Measurements from ENCODE around the gene BIN1. TPM values are rescaled to one million over a fixed set of nuclear protein-coding genes. Genes with fewer than 3 reads are reported as not detected.

BIN1 gene
- polyA plus RNA-seq, 4 donors, result 6.7 to 54.3 (median 28.7) TPM

- 75 to 94% (median 86%) methylated on average over 10 to 11 of the region's 11 CpGs for WGBS, 3 donors
These were observed 30.0 kb downstream of the BIN1 start for GRCh38 chr2:127076924-127077323.

GRCh38 chr2:127076290-127076689 lies 30.7 kb downstream of the BIN1 start:
- no peak for FAIRE-seq
- WGBS, 3 donors, result 92 to 95% (median 94%) methylated on average over 5 of the region's 5 CpGs
- no peak overlapping the region for H3K27ac ChIP-seq (ENCODE audit: low read depth in 1 of 3, low read length in 2 of 3)

More at GRCh38 chr2:127076924-127077323, 30.0 kb downstream of the BIN1 start:
- FAIRE-seq, result no peak
- H3K27ac ChIP-seq (ENCODE audit: low read depth in 1 of 3, low read length in 2 of 3), result no peak overlapping the region
- H3K4me3 ChIP-seq (ENCODE audit: low read depth in 1 of 3, low read length in 3 of 3), result no peak overlapping the region
- H3K4me1 ChIP-seq (ENCODE audit: control insufficient read depth in 3 of 3, insufficient read depth in 2 of 3, low read depth in 1 of 3, low read length in 2 of 3), result peaks cover 0 to 28% (median 13%) of the 10 kb centered on the region in 3 donors
- no peaks in the 10 kb centered on the region for H3K9me3 ChIP-seq (ENCODE audit: control insufficient read depth in 2 of 2, insufficient read depth in 1 of 2, low read depth in 1 of 2, low read length in 1 of 2)
- no peak for DNase-seq
- H3K27me3 ChIP-seq (ENCODE audit: control insufficient read depth in 3 of 3, insufficient read depth in 3 of 3, low read length in 3 of 3), result no peaks in the 10 kb centered on the region
- peaks cover 0 to 55% (median 0%) of the 10 kb centered on the region in 3 donors for H3K36me3 ChIP-seq (ENCODE audit: control insufficient read depth in 3 of 3, insufficient read depth in 2 of 3, low read depth in 1 of 3, low read length in 3 of 3)

GRCh38 chr2:127075821-127076220 lies 31.1 kb downstream of the BIN1 start:
- DNase-seq (no peak), FAIRE-seq (no peak)
- no peaks in the 10 kb centered on the region for H3K9me3 ChIP-seq (ENCODE audit: control insufficient read depth in 2 of 2, insufficient read depth in 1 of 2, low read depth in 1 of 2, low read length in 1 of 2)
- no peak overlapping the region for H3K4me3 ChIP-seq (ENCODE audit: low read depth in 1 of 3, low read length in 3 of 3)
- H3K27me3 ChIP-seq (ENCODE audit: control insufficient read depth in 3 of 3, insufficient read depth in 3 of 3, low read length in 3 of 3), result no peaks in the 10 kb centered on the region
- no peak overlapping the region for H3K27ac ChIP-seq (ENCODE audit: low read depth in 1 of 3, low read length in 2 of 3)
- peaks cover 0 to 62% (median 0%) of the 10 kb centered on the region in 3 donors for H3K36me3 ChIP-seq (ENCODE audit: control insufficient read depth in 3 of 3, insufficient read depth in 2 of 3, low read depth in 1 of 3, low read length in 3 of 3)
- H3K4me1 ChIP-seq (ENCODE audit: control insufficient read depth in 3 of 3, insufficient read depth in 2 of 3, low read depth in 1 of 3, low read length in 2 of 3), result peaks cover 0 to 17% (median 7%) of the 10 kb centered on the region in 3 donors
- WGBS, 3 donors, result 78 to 98% (median 96%) methylated on average over 6 of the region's 6 CpGs

More at GRCh38 chr2:127076290-127076689, 30.7 kb downstream of the BIN1 start:
- H3K4me3 ChIP-seq (ENCODE audit: low read depth in 1 of 3, low read length in 3 of 3), result no peak overlapping the region
- peaks cover 0 to 61% (median 0%) of the 10 kb centered on the region in 3 donors for H3K36me3 ChIP-seq (ENCODE audit: control insufficient read depth in 3 of 3, insufficient read depth in 2 of 3, low read depth in 1 of 3, low read length in 3 of 3)
- H3K27me3 ChIP-seq (ENCODE audit: control insufficient read depth in 3 of 3, insufficient read depth in 3 of 3, low read length in 3 of 3), result no peaks in the 10 kb centered on the region
- H3K4me1 ChIP-seq (ENCODE audit: control insufficient read depth in 3 of 3, insufficient read depth in 2 of 3, low read depth in 1 of 3, low read length in 2 of 3), result peaks cover 0 to 22% (median 11%) of the 10 kb centered on the region in 3 donors
- no peak for DNase-seq
- H3K9me3 ChIP-seq (ENCODE audit: control insufficient read depth in 2 of 2, insufficient read depth in 1 of 2, low read depth in 1 of 2, low read length in 1 of 2), result no peaks in the 10 kb centered on the region

- no peak for FAIRE-seq
- peaks cover 0 to 66% (median 0%) of the 10 kb centered on the region in 3 donors for H3K36me3 ChIP-seq (ENCODE audit: control insufficient read depth in 3 of 3, insufficient read depth in 2 of 3, low read depth in 1 of 3, low read length in 3 of 3)
- no peaks in the 10 kb centered on the region for H3K9me3 ChIP-seq (ENCODE audit: control insufficient read depth in 2 of 2, insufficient read depth in 1 of 2, low read depth in 1 of 2, low read length in 1 of 2)
- 70 to 86% (median 70%) methylated on average over 3 of the region's 3 CpGs for WGBS, 3 donors
- peaks cover 0 to 10% (median under 1%) of the 10 kb centered on the region in 3 donors for H3K4me1 ChIP-seq (ENCODE audit: control insufficient read depth in 3 of 3, insufficient read depth in 2 of 3, low read depth in 1 of 3, low read length in 2 of 3)
- H3K27ac ChIP-seq (ENCODE audit: low read depth in 1 of 3, low read length in 2 of 3), result no peak overlapping the region
- no peak for DNase-seq
- no peak overlapping the region for H3K4me3 ChIP-seq (ENCODE audit: low read depth in 1 of 3, low read length in 3 of 3)
- no peaks in the 10 kb centered on the region for H3K27me3 ChIP-seq (ENCODE audit: control insufficient read depth in 3 of 3, insufficient read depth in 3 of 3, low read length in 3 of 3)
These were observed 32.0 kb downstream of the BIN1 start for GRCh38 chr2:127074936-127075335.

- Histone ChIP-seq H3K9me3 (ENCODE audit: control insufficient read depth in 2 of 2, insufficient read depth in 1 of 2, low read depth in 1 of 2, low read length in 1 of 2) (no peaks in the 10 kb centered on the region), H3K27ac (ENCODE audit: low read depth in 1 of 3, low read length in 2 of 3) (no peak overlapping the region), H3K36me3 (ENCODE audit: control insufficient read depth in 3 of 3, insufficient read depth in 2 of 3, low read depth in 1 of 3, low read length in 3 of 3) (peaks cover 0 to 70% (median 0%) of the 10 kb centered on the region in 3 donors), H3K27me3 (ENCODE audit: control insufficient read depth in 3 of 3, insufficient read depth in 3 of 3, low read length in 3 of 3) (no peaks in the 10 kb centered on the region), H3K4me1 (ENCODE audit: control insufficient read depth in 3 of 3, insufficient read depth in 2 of 3, low read depth in 1 of 3, low read length in 2 of 3) (peaks cover 0 to 10% (median 0%) of the 10 kb centered on the region in 3 donors), H3K4me3 (ENCODE audit: low read depth in 1 of 3, low read length in 3 of 3) (no peak overlapping the region)
- WGBS, 3 donors, result 49 to 66% (median 56%) methylated on average over 3 of the region's 3 CpGs
- no peak for FAIRE-seq
- no peak for DNase-seq
These were observed 32.6 kb downstream of the BIN1 start for GRCh38 chr2:127074358-127074757.

GRCh38 chr2:127072970-127073369 lies 34.0 kb downstream of the BIN1 start:
- Histone ChIP-seq H3K36me3 (ENCODE audit: control insufficient read depth in 3 of 3, insufficient read depth in 2 of 3, low read depth in 1 of 3, low read length in 3 of 3) (peaks cover 0 to 83% (median 0%) of the 10 kb centered on the region in 3 donors), H3K4me1 (ENCODE audit: control insufficient read depth in 3 of 3, insufficient read depth in 2 of 3, low read depth in 1 of 3, low read length in 2 of 3) (peaks cover 0 to 13% (median 0%) of the 10 kb centered on the region in 3 donors), H3K4me3 (ENCODE audit: low read depth in 1 of 3, low read length in 3 of 3) (no peak overlapping the region), H3K27ac (ENCODE audit: low read depth in 1 of 3, low read length in 2 of 3) (no peak overlapping the region), H3K27me3 (ENCODE audit: control insufficient read depth in 3 of 3, insufficient read depth in 3 of 3, low read length in 3 of 3) (no peaks in the 10 kb centered on the region), H3K9me3 (ENCODE audit: control insufficient read depth in 2 of 2, insufficient read depth in 1 of 2, low read depth in 1 of 2, low read length in 1 of 2) (no peaks in the 10 kb centered on the region)
- 72 to 85% (median 76%) methylated on average over 15 of the region's 15 CpGs for WGBS, 3 donors
- FAIRE-seq, result no peak
- DNase-seq, result no peak

GRCh38 chr2:127072396-127072795 lies 34.6 kb downstream of the BIN1 start:
- Histone ChIP-seq H3K4me3 (ENCODE audit: low read depth in 1 of 3, low read length in 3 of 3) (no peak overlapping the region), H3K9me3 (ENCODE audit: control insufficient read depth in 2 of 2, insufficient read depth in 1 of 2, low read depth in 1 of 2, low read length in 1 of 2) (no peaks in the 10 kb centered on the region), H3K27me3 (ENCODE audit: control insufficient read depth in 3 of 3, insufficient read depth in 3 of 3, low read length in 3 of 3) (no peaks in the 10 kb centered on the region), H3K36me3 (ENCODE audit: control insufficient read depth in 3 of 3, insufficient read depth in 2 of 3, low read depth in 1 of 3, low read length in 3 of 3) (peaks cover 0 to 88% (median 0%) of the 10 kb centered on the region in 3 donors), H3K27ac (ENCODE audit: low read depth in 1 of 3, low read length in 2 of 3) (no peak overlapping the region), H3K4me1 (ENCODE audit: control insufficient read depth in 3 of 3, insufficient read depth in 2 of 3, low read depth in 1 of 3, low read length in 2 of 3) (peaks cover 0 to 16% (median 2%) of the 10 kb centered on the region in 3 donors)
- WGBS, 3 donors, result 79 to 83% (median 82%) methylated on average over 9 of the region's 9 CpGs
- FAIRE-seq (no peak), DNase-seq (no peak)

- H3K27me3 ChIP-seq (ENCODE audit: control insufficient read depth in 3 of 3, insufficient read depth in 3 of 3, low read length in 3 of 3), result no peaks in the 10 kb centered on the region
- FAIRE-seq (no peak), DNase-seq (no peak)
- no peak overlapping the region for H3K4me3 ChIP-seq (ENCODE audit: low read depth in 1 of 3, low read length in 3 of 3)
- 75 to 89% (median 82%) methylated on average over 9 of the region's 9 CpGs for WGBS, 3 donors
- H3K4me1 ChIP-seq (ENCODE audit: control insufficient read depth in 3 of 3, insufficient read depth in 2 of 3, low read depth in 1 of 3, low read length in 2 of 3), result peaks cover 0 to 16% (median 2%) of the 10 kb centered on the region in 3 donors
- H3K27ac ChIP-seq (ENCODE audit: low read depth in 1 of 3, low read length in 2 of 3), result no peak overlapping the region
- peaks cover 0 to 88% (median 0%) of the 10 kb centered on the region in 3 donors for H3K36me3 ChIP-seq (ENCODE audit: control insufficient read depth in 3 of 3, insufficient read depth in 2 of 3, low read depth in 1 of 3, low read length in 3 of 3)
- no peaks in the 10 kb centered on the region for H3K9me3 ChIP-seq (ENCODE audit: control insufficient read depth in 2 of 2, insufficient read depth in 1 of 2, low read depth in 1 of 2, low read length in 1 of 2)
These were observed 35.0 kb downstream of the BIN1 start for GRCh38 chr2:127071901-127072328.

GRCh38 chr2:127070221-127070620 lies 36.7 kb downstream of the BIN1 start:
- FAIRE-seq, result no peak

More at GRCh38 chr2:127070221-127070620, 36.7 kb downstream of the BIN1 start:
- no peaks in the 10 kb centered on the region for H3K27me3 ChIP-seq (ENCODE audit: control insufficient read depth in 3 of 3, insufficient read depth in 3 of 3, low read length in 3 of 3)
- H3K4me1 ChIP-seq (ENCODE audit: control insufficient read depth in 3 of 3, insufficient read depth in 2 of 3, low read depth in 1 of 3, low read length in 2 of 3), result peaks cover 0 to 20% (median 2%) of the 10 kb centered on the region in 3 donors
- no peak overlapping the region for H3K4me3 ChIP-seq (ENCODE audit: low read depth in 1 of 3, low read length in 3 of 3)
- H3K36me3 ChIP-seq (ENCODE audit: control insufficient read depth in 3 of 3, insufficient read depth in 2 of 3, low read depth in 1 of 3, low read length in 3 of 3), result peaks cover 0 to 90% (median 0%) of the 10 kb centered on the region in 3 donors
- no peaks in the 10 kb centered on the region for H3K9me3 ChIP-seq (ENCODE audit: control insufficient read depth in 2 of 2, insufficient read depth in 1 of 2, low read depth in 1 of 2, low read length in 1 of 2)
- DNase-seq, result no peak
- no peak overlapping the region for H3K27ac ChIP-seq (ENCODE audit: low read depth in 1 of 3, low read length in 2 of 3)
- whole genome bisulfite sequencing, 3 donors, result 90 to 92% (median 92%) methylated on average over 11 of the region's 11 CpGs
